Measurements from ENCODE around the gene PTDSS2. TPM values are rescaled to one million over a fixed set of nuclear protein-coding genes. Genes with fewer than 3 reads are reported as not detected.

The PTDSS2 gene
- total and polyA plus RNA-seq, 9 of the 15 experiments (the other 6 are each of a cell fraction or from before 2014, with no cell fraction given): 0.45 to 53.9 (median 17.2) TPM

DNA sequence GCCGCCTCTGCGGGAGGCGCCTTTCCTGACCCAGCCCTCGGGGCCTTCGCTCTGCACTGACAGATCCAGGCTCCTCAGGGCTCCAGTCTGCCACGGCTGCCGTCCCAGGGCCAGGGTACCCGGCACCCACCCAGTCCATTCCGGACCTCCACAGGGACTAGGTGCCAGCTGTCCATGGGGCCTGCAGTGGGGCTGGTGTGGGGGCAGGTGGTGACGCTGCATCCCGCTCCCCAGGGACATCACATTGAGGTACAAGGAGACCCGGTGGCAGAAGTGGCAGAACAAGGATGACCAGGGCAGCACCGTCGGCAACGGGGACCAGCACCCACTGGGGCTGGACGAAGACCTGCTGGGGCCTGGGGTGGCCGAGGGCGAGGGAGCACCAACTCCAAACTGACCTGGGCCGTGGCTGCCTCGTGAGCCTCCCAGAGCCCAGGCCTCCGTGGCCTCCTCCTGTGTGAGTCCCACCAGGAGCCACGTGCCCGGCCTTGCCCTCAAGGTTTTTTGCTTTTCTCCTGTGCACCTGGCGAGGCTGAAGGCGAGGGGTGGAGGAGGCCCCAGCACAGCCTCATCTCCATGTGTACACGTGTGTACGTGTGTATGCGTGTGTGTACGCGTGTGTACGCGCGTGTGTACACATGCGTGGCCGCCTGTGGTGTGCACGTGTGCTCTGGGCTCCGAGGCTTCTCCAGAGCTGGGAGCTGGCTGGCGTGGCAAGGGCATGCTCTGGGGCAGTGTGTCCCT lies 40.3 kb downstream of the PTDSS2 start:
- H4K20me1 ChIP-seq (replicated peaks; ENCODE audit: control insufficient read depth, insufficient read depth, low read length): no peaks in the 10 kb centered on the region
- ChIA-PET CTCF (ENCODE audit: low intra/inter-chr PET ratio) (no interaction called here), POLR2A (interaction anchor here (0.6 kb wide), 1 partner anchor 11 kb away, joined by 3 read pairs; no protein-coding TSS in a partner anchor)
- TF ChIP-seq, protein P1, sequence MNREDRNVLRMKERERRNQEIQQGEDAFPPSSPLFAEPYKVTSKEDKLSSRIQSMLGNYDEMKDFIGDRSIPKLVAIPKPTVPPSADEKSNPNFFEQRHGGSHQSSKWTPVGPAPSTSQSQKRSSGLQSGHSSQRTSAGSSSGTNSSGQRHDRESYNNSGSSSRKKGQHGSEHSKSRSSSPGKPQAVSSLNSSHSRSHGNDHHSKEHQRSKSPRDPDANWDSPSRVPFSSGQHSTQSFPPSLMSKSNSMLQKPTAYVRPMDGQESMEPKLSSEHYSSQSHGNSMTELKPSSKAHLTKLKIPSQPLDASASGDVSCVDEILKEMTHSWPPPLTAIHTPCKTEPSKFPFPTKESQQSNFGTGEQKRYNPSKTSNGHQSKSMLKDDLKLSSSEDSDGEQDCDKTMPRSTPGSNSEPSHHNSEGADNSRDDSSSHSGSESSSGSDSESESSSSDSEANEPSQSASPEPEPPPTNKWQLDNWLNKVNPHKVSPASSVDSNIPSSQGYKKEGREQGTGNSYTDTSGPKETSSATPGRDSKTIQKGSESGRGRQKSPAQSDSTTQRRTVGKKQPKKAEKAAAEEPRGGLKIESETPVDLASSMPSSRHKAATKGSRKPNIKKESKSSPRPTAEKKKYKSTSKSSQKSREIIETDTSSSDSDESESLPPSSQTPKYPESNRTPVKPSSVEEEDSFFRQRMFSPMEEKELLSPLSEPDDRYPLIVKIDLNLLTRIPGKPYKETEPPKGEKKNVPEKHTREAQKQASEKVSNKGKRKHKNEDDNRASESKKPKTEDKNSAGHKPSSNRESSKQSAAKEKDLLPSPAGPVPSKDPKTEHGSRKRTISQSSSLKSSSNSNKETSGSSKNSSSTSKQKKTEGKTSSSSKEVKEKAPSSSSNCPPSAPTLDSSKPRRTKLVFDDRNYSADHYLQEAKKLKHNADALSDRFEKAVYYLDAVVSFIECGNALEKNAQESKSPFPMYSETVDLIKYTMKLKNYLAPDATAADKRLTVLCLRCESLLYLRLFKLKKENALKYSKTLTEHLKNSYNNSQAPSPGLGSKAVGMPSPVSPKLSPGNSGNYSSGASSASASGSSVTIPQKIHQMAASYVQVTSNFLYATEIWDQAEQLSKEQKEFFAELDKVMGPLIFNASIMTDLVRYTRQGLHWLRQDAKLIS (CRISPR knock-in tag; IDR thresholded peaks at IDR 0.05): no peak
- TF ChIP-seq POLR2G (IDR thresholded peaks at IDR 0.05; ENCODE audit: low read depth, low read length): peak; percentile 24; the same call in 1 of the 2 replicates
- peak in 1 of 2 experiments; percentile 68; a peak in 1 of 4 replicates for TF ChIP-seq KDM1A (IDR thresholded peaks at IDR 0.05)
- intact Hi-C loops (cut with micrococcal nuclease) (no loop called here), in situ Hi-C loops (cut with MboI) (no loop called here)
- ATAC-seq: no peak
- H3K79me2 ChIP-seq (ENCODE audit: control insufficient read depth, insufficient read depth, low read length): no peaks in the 10 kb centered on the region
- no peaks in the 10 kb centered on the region for H3K27me3 ChIP-seq (ENCODE audit: control insufficient read depth in 2 of 2, insufficient read depth in 2 of 2, low read length in 2 of 2)
- peaks cover 0 to 30% of the 10 kb centered on the region in 2 experiments; a peak in 2 of 5 replicates for H3K4me1 ChIP-seq (replicated peaks in 1 of 2; ENCODE audit: control insufficient read depth in 2 of 2, insufficient read depth in 2 of 2, low read length in 2 of 2)
- H3K27ac ChIP-seq (ENCODE audit: extremely low read depth, low read depth, low read length): no peak overlapping the region
- no peak for DNase-seq (ENCODE audit: extremely low read depth in 1 of 4, low spot score in 3 of 4)
- H2AFZ ChIP-seq (ENCODE audit: low read depth, low read length): no peak overlapping the region
- no peak overlapping the region for H3K4me3 ChIP-seq
- H3K9me3 ChIP-seq (replicated peaks; ENCODE audit: control insufficient read depth, insufficient read depth, low read depth, low read length): no peaks in the 10 kb centered on the region
- no peak overlapping the region for H3K4me2 ChIP-seq (ENCODE audit: insufficient read depth, low read length)
- WGBS (ENCODE audit: insufficient coverage, low coverage, missing lambda C conversion rate): 95% methylated on average over 29 of the region's 38 CpGs
- H3K36me3 ChIP-seq (ENCODE audit: control insufficient read depth, insufficient read depth, low read length): peaks cover 74% of the 10 kb centered on the region; the same call in 2 of the 3 replicates
- no peaks in the 10 kb centered on the region for H3K9me1 ChIP-seq (ENCODE audit: control insufficient read depth, insufficient read depth, low read length)
- no peak for FAIRE-seq
- no TSS peak for BruUV-seq (replicated peaks)
- no peak overlapping the region for H3K9ac ChIP-seq (ENCODE audit: insufficient read depth in 1 of 2, low read depth in 2 of 2, low read length in 2 of 2)
